A673 (cell line): ENCODE measurements around the gene TNFAIP3. TPM values are rescaled to one million over a fixed set of nuclear protein-coding genes. Genes with fewer than 3 reads are reported as not detected.
"Not testable (repeated sequence)": the region's sequence is repeated elsewhere in the genome, so short reads cannot be mapped to it uniquely, and the experiment has no call there.

Experiments
- BruUV-seq: library from RNA; stranded (reverse); fragments of 400-500 nt; replicated peaks from 2 replicates; lab custom pipeline; 2021; lab: Mats Ljungman, UMichigan
- CTCF ChIA-PET: fragments of 300-600 bp; sonication (Branson Sonifier 250); formaldehyde crosslinking; loops from one replicate; lab custom pipeline; 2022; ENCODE audit warnings: antibody characterized with exemption; lab: Charles Lee
- POLR2A ChIA-PET: fragments of 300-600 bp; sonication (Branson Sonifier 250); formaldehyde crosslinking; loops from one replicate; lab custom pipeline; 2022; ENCODE audit warnings: antibody characterized with exemption; ENCODE audit not compliant: low non-redundant PET; lab: Charles Lee
- DNase-seq: peaks from one replicate; pipeline ENCODE4 v3.0.0-alpha.2; 2015; ENCODE audit warnings: low spot score
- H3K27ac ChIP-seq: fragments of 200-600 bp; sonication (generic); 2 replicates; pipeline ENCODE4 v1.5.1; 2016; ENCODE audit warnings: mixed run types, low read depth, mild to moderate bottlenecking, mixed read lengths, antibody characterized with exemption, low read length; ENCODE audit not compliant: poor library complexity, severe bottlenecking
- H3K27me3 ChIP-seq: fragments of 200-600 bp; sonication (generic); replicated peaks from 2 replicates; pipeline ENCODE4 v1.6.1; 2017; ENCODE audit warnings: mixed run types, low read depth, mild to moderate bottlenecking, mixed read lengths, antibody characterized with exemption, low read length; ENCODE audit not compliant: insufficient read depth, poor library complexity
- H3K36me3 ChIP-seq: fragments of 200-600 bp; sonication (generic); 2 replicates; pipeline ENCODE4 v1.6.1; 2016; ENCODE audit warnings: mixed run types, mild to moderate bottlenecking, mixed read lengths, antibody characterized with exemption, low read length; ENCODE audit not compliant: insufficient read depth, poor library complexity, severe bottlenecking
- H3K4me1 ChIP-seq: fragments of 200-600 bp; sonication (generic); 2 replicates; pipeline ENCODE4 v1.6.1; 2017; ENCODE audit warnings: mixed run types, mild to moderate bottlenecking, mixed read lengths, antibody characterized with exemption, low read length; ENCODE audit not compliant: insufficient read depth, poor library complexity, severe bottlenecking
- H3K4me3 ChIP-seq: fragments of 200-600 bp; sonication (generic); 2 replicates; pipeline ENCODE4 v1.5.1; 2016; ENCODE audit warnings: low read depth, mixed run types, mild to moderate bottlenecking, mixed read lengths, low read length; ENCODE audit not compliant: poor library complexity, severe bottlenecking
- H3K9me3 ChIP-seq: fragments of 200-600 bp; sonication (generic); 2 replicates; pipeline ENCODE4 v1.6.1; 2016; ENCODE audit warnings: mixed run types, low read depth, mild to moderate bottlenecking, mixed read lengths, antibody characterized with exemption, low read length; ENCODE audit not compliant: poor library complexity, severe bottlenecking
- EZH2 ChIP-seq: fragments of 200-600 bp; sonication (generic); IDR thresholded peaks from 2 replicates; pipeline ENCODE4 v1.6.1; 2017; ENCODE audit warnings: borderline replicate concordance, low read depth, mild to moderate bottlenecking, mixed read lengths, antibody characterized with exemption, low read length; ENCODE audit not compliant: poor library complexity, severe bottlenecking
- intact Hi-C: fragments of 100-400 bp; cut with micrococcal nuclease; formaldehyde crosslinking; loops from one replicate; pipeline ENCODE4 v1.10.0; 2022; ENCODE audit not compliant: unreplicated experiment
- total RNA-seq: library from RNA; stranded (reverse); gene quantifications from 2 replicates; pipeline ENCODE4 v1.2.3, GENCODE V29; 2021
- TF ChIP-seq, protein P1 (sequence below): fragments of 300-800, 200-600 bp; sonication (generic); conservative IDR thresholded peaks from 2 replicates; pipeline ENCODE4 v1.5.1; 2017; ENCODE audit warnings: low read depth, mild to moderate bottlenecking, antibody characterized with exemption, low read length, moderate library complexity, mixed read lengths

Gene TNFAIP3
- total RNA-seq, 1 experiment from 2014 or later, result 12.7 TPM

DNA sequence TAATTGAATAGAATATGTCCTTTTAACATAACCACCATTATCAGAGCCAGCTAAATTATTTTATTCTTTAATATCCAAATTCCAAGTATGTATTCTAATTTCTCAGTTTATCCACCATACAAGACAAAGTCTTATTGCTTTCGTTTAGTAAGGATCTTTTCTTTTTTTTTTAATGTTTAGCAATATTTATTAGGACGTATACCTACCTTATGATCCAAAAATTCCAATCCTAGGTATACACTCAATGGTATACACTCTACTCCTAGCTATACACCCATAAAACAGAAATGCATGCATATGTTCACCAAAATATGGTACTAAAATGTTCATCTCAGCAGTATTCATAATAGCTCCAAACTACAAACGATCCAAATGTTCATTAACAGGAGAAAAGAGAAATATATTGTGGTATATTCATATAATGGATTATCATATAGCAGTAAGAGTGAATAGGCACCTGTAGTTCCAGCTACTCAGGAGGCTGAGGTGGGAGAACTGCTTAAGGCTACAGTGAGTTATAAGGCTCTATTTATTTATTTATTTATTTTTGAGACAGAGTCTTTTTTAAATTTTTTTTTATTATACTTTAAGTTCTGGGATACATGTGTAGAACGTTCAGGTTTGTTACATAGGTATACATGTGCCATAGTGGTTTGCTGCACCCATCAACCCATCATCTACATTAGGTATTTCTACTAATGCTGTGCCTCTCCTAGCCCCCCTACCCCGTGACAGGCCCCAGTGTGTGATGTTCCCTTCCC lies 17.3 kb downstream of the TNFAIP3 start:
- no peak for TF ChIP-seq EZH2
- TF ChIP-seq, protein P1, sequence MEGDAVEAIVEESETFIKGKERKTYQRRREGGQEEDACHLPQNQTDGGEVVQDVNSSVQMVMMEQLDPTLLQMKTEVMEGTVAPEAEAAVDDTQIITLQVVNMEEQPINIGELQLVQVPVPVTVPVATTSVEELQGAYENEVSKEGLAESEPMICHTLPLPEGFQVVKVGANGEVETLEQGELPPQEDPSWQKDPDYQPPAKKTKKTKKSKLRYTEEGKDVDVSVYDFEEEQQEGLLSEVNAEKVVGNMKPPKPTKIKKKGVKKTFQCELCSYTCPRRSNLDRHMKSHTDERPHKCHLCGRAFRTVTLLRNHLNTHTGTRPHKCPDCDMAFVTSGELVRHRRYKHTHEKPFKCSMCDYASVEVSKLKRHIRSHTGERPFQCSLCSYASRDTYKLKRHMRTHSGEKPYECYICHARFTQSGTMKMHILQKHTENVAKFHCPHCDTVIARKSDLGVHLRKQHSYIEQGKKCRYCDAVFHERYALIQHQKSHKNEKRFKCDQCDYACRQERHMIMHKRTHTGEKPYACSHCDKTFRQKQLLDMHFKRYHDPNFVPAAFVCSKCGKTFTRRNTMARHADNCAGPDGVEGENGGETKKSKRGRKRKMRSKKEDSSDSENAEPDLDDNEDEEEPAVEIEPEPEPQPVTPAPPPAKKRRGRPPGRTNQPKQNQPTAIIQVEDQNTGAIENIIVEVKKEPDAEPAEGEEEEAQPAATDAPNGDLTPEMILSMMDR, result no peak
- H3K9me3 ChIP-seq, result no peaks in the 10 kb centered on the region
- DNase-seq, result no peak
- H3K27ac ChIP-seq, result no peak overlapping the region
- intact Hi-C loops, result no loop called here
- BruUV-seq, result no TSS peak
- no peak overlapping the region for H3K4me3 ChIP-seq
- no peaks in the 10 kb centered on the region for H3K4me1 ChIP-seq
- POLR2A ChIA-PET, result no interaction called here
- no peaks in the 10 kb centered on the region for H3K36me3 ChIP-seq
- no peaks in the 10 kb centered on the region for H3K27me3 ChIP-seq
- CTCF ChIA-PET, result interaction anchor here (0.6 kb wide), 3 partner anchors 60 to 988 kb away, joined by 3 to 4 read pairs (median 4); no protein-coding TSS in a partner anchor

DNA sequence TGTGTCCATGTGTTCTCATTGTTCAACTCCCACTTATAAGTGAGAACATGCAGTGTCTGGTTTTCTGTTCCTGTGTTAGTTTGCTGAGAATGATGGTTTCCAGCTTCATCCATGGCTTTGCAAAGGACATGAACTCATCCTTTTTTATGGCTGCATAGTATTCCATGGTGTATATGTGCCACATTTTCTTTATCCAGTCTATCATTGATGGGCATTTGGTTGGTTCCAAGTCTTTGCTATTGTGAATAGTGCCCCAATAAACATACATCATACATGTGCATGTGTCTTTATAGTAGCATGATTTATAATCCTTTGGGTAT lies 17.8 kb downstream of the TNFAIP3 start:
- H3K27ac ChIP-seq, DNase-seq, H3K27me3 ChIP-seq, H3K4me1 ChIP-seq, intact Hi-C loops, H3K36me3 ChIP-seq, H3K9me3 ChIP-seq, BruUV-seq, POLR2A ChIA-PET, H3K4me3 ChIP-seq: not testable (repeated sequence)
- CTCF ChIA-PET, result interaction anchor here (0.6 kb wide), 2 partner anchors 60 to 988 kb away, joined by 3 to 4 read pairs; no protein-coding TSS in a partner anchor

DNA sequence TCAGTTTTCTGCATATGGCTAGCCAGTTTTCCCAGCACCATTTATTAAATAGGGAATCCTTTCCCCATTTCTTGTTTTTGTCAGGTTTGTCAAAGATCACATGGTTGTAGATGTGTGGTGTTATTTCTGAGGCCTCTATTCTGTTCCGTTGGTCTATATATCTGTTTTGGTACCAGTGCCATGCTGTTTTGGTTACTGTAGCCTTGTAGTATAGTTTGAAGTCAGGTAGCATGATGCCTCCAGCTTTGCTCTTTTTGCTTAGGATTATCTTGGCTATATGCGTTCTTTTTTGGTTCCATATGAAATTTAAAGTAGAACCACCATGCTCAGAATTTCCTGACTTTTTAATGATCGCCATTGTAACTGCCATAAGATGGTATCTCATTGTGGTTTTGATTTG lies 19.2 kb downstream of the TNFAIP3 start:
- H3K9me3 ChIP-seq, DNase-seq, H3K27ac ChIP-seq, intact Hi-C loops, H3K36me3 ChIP-seq, BruUV-seq, H3K4me1 ChIP-seq, POLR2A ChIA-PET, CTCF ChIA-PET, H3K27me3 ChIP-seq, H3K4me3 ChIP-seq: not testable (repeated sequence)

DNA sequence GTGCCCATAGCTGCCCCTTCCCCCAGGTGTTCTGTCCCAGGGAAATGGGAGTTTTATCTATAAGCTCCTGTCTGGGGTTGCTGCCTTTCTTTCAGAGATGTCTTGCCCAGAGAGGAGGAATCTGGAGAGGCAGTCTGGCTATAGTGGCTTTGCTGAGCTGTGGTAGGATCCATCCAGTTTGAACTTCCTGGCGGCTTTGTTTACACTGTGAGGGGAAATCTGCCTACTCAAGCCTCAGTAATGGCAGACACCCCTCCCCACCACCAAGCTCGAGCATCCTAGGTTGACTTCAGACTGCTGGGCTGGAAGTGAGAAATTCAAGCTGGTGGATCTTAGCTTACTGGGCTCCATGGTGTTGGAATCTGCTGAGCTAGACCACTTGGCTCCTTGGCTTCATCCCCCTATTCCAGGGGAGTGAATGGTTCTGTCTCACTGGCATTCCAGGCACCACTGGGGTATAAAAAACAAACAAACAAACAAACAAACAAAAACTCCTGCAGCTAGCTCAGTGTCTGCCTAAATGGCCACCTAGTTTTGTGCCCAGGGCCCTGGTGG lies 24.0 kb downstream of the TNFAIP3 start:
- no peak for DNase-seq
- no TSS peak for BruUV-seq
- Histone ChIP-seq H3K4me1 (no peaks in the 10 kb centered on the region), H3K4me3 (no peak overlapping the region), H3K36me3 (no peaks in the 10 kb centered on the region), H3K9me3 (no peaks in the 10 kb centered on the region), H3K27me3 (no peaks in the 10 kb centered on the region), H3K27ac (no peak overlapping the region)
- intact Hi-C loops, result no loop called here
- ChIA-PET POLR2A (no interaction called here), CTCF (no interaction called here)
- TF ChIP-seq, protein P1, result no peak
- no peak for TF ChIP-seq EZH2
